ENCODE measurements around the gene ADAM12.
"Not testable (repeated sequence)": the region's sequence is repeated elsewhere in the genome, so short reads cannot be mapped to it uniquely, and the experiment has no call there.

Gene ADAM12

DNA sequence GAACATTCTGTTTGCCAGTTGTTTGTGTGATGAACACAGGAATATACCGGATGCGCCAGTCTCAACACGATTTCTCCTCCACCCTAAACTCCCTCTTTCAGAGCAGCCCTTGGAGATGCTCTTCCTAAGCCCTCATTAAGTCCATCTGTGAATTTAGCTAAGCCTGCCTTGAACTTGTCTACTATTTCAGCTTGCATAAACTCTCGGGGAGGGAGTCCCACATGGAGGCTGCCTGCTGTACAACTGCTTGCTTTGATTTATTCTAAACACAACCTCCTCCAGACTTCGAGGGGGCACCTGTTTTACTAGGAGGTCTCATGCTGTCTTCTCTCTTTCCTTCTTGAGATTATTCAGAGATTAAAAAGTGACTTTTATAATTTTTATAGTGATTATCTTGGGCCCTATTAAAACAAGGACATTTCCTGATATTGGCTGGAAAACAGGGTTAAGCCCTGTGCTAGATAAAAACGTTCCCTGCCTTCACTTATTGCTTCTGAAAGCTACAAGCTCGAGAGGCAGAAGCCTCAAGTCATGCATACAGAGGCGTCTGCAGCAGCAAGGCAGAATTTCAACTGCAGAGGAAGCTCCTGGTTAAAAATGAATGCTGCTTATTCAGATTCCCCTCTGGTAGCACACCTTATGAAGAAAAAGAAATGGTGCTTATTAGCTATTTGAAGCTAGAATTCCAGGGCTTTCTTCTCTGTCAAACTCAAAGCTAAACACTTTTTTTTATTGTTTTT lies 317.6 kb downstream of the ADAM12 start:
- no peak for DNase-seq

DNA sequence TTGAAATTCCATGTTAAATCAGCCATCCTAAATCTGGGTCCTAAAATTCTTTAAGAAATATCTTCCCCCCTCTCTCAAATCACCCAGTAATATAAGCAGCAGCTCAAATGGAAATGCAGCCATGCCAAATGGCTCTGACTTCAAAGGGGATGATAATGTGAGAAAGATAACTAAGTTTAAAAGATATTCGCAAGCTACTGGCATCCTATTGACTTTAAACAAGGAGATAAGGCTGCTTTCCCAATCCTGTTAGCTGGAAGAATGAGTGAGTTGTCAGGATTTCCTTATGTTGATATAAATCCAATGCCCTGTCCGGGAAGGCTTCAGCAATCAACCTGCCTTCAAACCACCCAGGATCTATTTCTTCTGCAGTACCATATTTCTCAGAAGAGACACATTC lies 320.0 kb downstream of the ADAM12 start:
- no peak for DNase-seq

DNA sequence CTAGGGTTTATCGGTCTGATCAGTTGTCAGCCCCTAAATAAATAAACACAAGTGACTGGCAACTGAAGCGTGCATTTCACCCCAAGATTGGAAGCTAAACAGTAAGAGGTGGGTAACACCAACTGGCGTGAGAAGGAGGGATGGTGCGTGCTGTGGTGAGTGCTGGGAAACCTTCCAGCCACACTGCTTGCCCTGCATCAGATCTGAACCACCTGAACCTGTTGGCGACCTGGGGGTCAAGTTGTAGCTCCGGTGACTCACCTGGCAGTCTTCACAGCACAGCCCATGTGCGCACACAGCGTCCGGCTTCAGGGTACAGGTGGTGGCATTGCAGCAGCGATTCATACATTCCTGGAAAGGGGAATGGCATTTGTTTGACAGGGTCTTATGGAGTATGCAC lies 321.8 kb downstream of the ADAM12 start:
- no peak for DNase-seq

DNA sequence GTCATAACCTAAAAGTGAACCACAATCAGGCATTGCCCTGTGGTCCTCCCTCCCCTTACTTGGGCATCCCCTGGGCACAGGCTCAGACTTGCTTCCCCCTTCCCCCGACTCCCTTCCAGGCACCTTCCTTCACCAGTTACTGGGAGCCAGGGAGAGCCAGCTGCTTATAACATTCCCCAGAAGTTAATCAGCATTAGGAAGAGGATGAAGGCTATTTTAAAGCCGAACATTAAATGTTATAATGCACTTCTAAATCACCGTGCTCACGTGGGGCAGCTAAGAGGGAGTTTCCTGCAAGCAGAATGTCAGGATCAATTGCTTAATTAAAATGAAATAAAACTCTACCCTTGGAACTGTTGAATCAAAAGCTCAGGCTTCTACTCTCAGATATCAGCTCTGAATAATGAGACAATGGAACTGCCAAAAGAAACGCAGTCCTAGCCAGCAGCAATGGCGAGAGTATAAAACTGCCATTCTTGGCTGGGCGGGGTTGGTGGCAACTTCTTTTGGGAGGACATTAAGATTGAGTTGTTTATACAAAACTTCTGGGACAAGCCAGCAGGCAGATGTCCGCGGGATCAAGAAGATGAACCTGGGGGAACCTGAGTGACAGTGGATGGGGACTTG lies 322.4 kb downstream of the ADAM12 start:
- no peak for DNase-seq

DNA sequence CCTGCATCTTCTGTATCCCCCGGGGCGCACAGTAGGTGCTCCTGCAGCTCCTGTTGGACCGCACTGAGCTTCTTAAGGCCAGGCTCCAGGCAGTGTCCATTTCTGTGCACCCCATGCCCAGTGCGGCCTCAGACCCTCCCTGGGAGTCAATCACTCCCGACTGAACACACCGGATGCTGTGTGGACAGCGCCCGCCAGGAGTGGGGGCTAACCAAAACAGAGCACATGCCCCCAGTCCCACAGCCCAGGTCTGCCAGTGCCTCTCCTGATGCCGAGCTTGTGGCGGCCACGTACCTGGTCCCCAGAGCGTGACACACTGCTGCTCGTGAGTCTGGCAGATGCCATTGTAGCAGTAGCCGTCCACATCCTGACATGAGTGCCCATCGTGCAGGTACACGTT lies 323.8 kb downstream of the ADAM12 start:
- no peak for DNase-seq

DNA sequence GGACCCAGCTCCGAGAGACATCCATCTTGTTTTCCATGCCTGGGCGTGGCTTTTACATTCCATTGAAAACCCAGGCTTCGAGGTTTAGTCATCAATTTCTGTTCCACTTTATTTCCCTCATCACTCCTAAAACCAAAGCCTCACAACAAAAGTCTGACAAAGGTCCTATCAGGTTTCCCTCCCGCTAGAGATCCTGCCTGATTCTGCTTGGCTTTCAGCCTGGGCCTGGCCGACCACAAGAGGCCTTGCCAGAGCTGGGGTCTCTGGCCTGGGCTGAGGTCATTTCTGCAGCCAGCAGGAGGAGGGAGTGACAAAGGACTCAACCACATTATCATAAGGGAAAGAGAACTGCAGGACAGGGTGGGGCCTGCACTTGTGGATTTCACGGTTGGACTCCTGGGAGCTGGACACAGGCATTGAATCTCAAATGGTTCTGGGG lies 324.9 kb downstream of the ADAM12 start:
- no peak for DNase-seq

DNA sequence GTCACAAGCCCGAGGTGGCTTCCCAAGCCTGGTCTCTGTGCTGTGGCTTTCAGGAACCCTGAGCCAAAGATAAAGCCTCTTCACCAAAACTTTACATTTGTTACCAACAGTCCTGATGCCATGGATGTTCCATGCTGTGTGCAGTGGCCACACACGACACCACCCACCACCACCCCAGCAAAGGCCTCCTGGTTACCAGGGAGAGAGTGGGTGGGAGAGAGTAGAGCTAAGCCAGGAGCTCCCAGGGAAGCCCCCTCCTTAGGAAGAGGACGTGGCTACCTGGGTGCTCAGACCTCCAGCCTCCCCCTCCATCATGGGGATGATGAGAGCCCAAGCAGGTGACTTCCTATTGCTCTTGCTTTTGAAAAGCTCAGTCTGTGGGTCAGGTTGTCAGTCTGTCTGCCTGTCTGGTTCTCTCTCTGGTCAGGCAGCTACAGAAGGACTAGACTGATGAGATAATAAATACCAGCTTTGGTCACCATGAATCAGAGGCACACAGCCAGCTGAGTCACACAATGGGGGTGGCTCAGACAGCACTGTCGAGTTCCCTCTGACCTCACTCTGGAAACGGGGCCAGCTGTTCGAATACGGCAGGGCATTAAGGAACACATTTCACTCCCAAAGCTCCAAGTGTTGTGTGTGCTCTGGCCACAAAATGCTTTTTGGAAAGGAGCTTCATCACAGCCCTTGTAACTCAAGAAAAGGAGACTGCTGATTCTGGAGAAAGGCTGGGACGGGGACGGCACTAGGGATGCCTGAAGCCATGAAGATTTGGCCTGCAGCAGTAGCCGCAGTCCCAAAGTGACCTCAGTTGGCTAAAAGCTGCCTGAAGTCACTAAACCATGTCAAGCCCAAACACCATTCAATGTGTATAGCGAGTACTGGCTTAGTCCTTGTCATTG lies 325.9 kb downstream of the ADAM12 start:
- DNase-seq: no peak

DNA sequence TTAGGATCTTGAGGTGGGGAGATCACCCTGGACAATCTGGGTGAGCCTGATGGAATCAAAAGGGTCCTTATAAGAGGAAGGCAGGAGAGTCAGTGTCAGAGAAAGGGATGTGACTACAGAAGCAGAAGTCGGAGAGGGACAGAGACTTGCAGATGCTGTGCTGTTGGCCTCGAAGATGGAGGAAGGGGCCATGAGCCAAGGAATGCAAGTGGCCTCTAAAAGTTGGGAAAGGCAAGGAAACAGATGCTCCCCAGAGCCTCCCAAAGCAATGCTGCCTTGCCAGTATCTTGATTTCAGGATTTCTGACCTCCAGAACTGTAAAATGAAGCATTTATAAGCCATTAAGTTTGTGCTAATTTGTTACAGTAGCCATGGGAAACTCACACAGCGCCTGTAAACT lies 326.8 kb downstream of the ADAM12 start:
- no peak for DNase-seq

DNA sequence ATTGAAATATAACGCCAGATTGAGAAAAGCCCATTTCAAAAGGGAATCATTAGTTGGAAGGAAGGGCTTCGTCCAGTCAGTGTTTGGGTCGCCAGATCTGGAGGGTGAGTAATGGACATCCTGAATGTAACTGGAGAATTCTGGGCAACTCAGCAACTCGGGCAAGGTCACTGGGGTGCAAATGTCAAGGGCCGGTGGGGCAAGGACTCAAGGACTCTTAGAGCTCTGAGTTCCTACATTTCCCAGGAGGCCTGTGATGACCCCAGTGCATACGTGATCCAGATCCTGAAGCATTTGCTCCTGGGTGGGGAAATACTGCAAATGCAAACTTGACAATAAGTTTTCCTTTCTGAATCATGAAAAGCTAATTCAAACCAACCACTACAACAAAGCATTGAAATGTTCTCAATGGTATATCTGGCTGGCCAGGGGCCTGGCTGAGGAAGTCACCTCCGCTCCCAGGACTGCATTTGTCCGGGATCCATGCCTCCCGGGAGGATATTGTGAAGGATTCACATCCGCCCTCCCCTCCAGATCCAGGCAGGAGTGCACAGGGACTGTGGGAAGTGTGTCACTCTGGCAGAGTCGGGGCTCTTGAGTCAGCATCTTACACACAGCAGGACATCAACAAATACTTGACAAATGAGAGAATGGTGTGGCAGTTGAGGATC lies 327.9 kb downstream of the ADAM12 start:
- DNase-seq: no peak

DNA sequence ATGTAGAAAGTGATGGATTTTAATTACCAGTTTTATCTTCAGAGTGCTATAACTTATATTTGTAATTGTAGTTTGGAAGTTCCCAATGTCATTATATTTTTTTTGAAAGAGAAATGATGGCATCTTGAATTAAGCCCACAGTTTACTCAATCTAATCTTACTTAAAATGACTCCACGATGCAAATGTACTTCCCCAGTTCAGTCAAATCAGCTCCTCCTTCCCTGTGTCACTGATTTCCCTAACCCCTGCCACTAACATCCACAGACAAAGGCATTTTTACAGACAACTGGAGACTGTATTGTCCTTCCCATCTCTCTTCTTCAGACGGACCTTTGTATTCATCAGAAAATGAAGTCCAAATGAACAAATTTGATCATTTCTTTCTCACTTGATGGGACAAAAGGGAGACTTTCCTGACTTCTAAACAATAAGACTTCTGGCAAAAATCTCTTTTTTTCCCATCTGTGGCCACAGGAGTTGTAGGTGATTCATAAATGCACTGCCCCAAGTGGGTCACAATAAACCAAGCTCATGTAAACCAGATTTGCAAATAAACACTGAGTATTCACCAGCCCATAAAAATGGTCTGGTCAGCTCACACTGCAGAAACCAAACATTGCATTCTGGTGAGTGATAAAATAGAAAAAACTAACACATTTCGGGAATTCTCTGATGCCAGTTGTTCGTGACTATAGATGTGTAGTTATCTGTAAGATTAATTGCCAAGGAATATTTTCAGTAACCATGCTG lies 329.0 kb downstream of the ADAM12 start:
- DNase-seq: no peak

DNA sequence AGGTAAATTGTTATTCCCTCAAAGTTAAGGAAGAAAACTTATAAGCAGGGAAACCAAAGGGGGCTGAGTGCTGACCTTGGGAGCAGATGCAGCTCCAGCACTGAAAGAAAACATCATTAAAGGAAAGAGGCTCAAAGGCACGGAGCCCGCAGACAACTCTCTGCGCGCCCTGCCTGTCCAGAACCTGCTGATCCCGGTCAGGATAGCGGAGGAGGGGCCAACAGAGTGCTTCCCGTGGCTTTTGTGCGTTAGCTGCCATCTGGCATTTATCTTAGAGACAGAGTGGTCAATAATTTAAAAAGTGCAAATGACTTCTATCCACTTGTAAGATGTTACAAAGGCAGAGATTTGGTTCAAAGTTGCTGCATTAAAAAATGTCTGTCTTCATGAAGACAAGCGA lies 329.8 kb downstream of the ADAM12 start:
- no peak for DNase-seq

DNA sequence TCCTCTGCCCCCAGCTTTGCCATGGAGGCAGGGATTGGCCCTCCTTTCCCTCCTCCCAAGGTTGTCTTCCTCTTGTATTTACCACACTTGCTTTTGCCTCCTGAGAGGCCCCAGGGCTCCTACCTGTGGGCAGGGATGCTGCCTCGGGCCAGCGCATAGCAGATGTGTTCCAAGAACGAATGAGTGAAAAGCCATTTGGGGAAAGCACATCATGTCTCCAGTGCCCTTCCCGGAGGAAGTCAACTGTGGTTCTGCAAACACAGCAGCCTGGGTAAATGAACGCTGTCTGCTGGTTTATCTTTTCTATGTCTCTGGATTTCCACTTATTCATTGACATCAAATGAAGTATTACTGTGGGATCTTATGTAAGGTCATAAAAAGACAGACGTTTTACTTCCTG lies 330.2 kb downstream of the ADAM12 start:
- no peak for DNase-seq

DNA sequence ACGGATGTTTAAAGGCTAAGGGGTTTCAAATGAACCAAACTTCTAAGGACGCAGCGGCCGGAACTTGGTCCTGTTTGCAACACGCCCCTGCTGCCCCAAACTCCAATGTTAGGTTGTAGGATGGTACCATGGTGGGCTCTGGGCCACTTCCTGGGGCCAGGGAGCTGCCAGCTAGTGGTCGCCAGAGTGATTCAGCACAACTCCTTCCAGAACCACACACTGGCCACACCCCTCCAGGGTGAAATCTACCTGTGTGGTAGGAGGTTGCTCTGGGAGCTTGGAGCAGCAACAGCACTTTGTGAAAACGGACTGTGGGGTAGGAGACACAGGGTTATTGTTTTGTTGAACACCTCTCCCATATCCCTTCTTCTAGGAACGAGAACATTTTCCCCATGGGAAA lies 330.8 kb downstream of the ADAM12 start:
- no peak for DNase-seq

DNA sequence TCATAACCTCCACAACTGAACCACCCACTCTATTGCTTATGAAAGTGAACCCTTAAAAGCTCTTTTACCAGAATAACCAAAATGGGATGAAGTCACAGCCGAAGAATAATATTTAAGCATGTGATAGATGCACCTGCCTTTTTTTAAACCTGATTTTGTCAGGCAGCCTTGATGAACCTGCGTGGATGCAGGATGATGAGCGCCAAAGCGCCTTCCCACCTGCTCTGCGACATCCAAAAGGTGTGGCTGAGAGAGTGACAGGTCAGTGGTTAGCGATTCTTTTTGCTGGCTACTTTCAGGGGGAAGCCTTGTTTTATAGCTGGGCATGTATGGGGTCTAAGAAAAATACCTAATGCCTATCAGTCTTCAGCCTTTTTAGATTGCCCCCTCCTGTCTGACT lies 334.1 kb downstream of the ADAM12 start:
- DNase-seq: no peak

DNA sequence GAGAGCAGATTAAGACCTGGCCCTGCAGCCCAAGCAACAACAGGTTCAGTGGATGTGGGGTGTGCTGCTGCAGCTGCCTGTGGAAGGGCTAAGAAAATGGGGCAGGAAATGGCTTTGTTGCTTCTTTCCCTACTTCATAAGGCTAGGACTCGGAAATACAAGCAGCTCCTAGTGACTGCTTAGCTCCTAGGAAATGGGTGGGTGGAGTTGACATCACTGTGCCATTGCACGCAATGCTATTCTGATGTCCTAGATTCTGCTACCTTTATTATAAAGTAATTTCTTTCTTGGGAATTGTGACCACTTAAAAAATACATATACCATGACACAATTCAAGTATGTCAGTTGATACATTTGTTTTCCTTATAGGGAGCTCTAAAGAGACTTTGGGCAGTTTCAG lies 336.1 kb downstream of the ADAM12 start:
- no peak for DNase-seq

DNA sequence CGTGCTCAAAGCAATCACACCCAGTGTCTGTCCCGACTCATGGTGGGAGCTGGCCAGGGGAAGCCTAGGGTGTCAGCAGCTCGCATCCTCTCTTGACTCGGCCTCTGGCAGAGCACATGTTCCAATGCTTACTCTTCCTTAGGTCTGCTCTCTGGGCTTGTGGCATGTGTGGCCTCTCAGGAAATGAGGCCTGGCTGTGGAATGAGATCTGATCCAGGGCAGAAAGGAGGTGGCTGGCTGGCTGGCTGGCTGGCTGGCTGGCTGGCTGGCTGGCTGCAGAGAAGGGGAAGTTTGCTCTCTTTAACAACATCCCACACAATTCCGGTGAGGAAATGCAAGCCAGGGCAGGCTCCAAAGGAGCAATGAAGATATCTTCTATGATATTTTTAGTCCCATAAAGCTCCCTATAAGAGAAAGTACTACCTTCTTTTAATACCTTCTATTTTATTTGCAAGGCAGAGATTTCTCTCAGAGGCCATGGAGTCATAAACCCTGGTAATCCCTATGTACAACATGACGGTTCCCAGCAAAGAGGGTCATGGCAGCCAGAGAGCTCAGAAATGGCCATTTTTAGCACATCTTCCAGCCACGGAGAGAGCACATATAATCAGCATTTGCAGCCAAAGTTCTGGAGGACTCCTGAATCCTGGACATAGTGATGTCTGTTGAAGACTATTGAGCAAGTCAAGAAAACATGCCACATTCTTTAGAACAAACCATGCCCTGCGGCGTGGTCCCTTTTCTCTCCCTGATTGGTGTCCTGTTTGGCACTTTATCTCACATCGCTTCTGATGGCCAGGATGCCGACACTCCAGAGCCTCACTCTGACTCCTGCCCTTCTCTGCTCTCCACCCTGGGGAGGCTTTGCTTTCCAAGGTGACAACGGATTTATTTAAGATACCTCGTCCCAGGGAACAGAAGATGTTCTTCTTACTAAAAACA lies 338.2 kb downstream of the ADAM12 start:
- no peak for DNase-seq

DNA sequence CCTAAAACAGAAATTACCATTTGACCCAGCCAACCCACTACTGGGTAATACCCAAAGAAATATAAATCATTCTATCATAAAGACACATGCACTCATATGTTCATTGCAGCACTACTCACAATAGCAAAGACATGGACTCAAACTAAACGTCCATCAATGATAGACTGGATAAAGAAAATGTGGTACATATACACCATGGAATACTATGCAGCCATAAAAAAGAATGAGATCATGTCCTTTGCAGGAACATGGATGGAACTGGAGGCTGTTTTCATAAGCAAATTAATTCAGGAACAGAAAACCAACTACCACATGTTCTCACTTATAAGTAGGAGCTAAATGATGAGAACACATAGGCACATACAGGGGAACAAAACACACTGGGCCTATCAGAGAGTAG lies 340.5 kb downstream of the ADAM12 start:
- not testable (repeated sequence) for DNase-seq

DNA sequence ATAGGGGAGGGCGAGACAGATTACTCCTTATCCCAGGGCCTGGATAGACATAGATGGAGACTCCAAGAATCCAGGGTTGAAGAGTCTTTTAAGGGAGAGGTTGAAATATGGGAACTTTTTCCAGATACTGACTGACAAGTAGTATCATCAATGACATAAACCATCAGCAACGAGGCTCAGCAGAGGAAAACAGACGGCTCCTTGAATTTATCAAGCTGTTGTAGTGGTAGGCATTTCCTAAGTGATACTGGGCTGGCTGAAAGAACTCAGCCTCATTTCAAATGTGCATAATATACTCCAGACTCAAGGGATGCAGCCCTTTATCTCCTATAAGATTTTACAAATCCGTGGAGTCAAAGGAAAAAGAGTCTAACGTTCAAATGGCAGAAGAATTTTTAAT lies 341.4 kb downstream of the ADAM12 start:
- no peak for DNase-seq

DNA sequence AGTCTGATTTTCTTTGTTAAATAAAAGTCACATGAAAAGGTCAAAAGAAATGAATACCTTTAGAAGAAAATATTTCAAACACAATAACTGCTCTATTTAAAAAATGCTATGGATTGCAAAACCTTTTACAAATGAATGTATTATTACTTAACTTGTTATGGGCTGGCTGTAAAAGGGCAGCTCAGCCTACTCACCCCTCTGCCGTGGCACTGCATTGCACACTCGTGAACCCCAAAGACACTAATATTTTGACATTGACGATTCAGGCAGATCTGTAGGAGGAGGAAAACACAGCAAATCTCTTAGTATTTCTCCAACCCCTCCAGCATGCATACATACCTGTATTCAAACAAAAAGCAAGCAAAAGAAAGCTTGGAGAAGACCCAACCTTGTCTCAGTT lies 342.4 kb downstream of the ADAM12 start:
- no peak for DNase-seq

DNA sequence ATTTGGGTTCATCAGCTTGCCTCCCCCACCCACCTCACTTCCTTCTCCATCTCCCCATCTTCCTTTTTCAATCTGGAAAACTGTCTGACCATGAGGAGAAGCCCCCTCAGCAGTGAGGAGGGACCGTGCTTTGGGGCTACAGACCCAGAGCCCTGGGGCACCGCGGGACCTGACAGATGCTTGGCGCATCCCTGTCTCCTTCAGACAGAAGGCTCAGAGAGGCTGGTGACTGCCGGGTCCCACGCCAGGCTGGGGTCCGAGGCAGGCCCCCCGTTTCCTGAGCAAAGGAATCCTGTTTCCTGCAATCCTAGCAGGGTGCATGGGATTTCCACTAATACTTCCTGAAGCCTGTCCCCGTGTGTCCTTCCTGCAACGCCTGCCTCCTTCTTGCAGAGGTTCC lies 344.9 kb downstream of the ADAM12 start:
- no peak for DNase-seq

DNA sequence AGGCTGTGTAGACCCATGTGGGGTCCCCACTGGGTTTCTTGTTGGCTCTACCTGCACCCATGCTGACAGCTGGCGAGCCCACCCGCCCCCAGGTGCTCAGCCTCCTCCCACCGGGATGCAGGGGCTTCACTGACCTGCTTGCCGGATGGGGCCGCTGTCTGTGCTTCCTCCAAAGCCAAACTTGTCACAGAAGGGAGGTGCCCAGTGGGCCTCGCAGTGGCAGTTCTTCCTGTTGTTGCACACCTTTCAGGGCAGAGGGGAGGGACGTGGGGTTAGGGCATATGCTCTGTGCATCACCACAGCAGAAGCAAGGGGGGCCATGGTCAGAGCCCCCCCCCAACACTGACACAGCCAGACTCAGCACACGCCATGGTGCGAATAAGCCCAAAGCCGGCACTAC lies 345.4 kb downstream of the ADAM12 start:
- peak; percentile 67 for DNase-seq
